SK-N-MC (cell line): Measurements from ENCODE around the gene ADK.

Experiments used
- DNase-seq: peaks from one replicate; pipeline ENCODE4 v3.0.0-alpha.2; 2011; ENCODE audit warnings: low read depth, low spot score
- H3K27ac ChIP-seq: fragments of 200-600 bp; sonication (generic); 2 replicates; pipeline ENCODE4 v1.5.1; 2016; ENCODE audit warnings: mixed run types
- H3K36me3 ChIP-seq: fragments of 200-600 bp; sonication (generic); 2 replicates; pipeline ENCODE4 v1.6.1; 2017; ENCODE audit warnings: antibody characterized with exemption, low read length, mixed read lengths; ENCODE audit not compliant: insufficient read depth
- H3K4me3 ChIP-seq: fragments of 200-600 bp; sonication (generic); 2 replicates; pipeline ENCODE4 v1.5.1; 2016
- H3K9ac ChIP-seq: fragments of 200-600 bp; sonication (generic); 2 replicates; pipeline ENCODE4 v1.8.0; 2017; ENCODE audit warnings: mixed run types, mixed read lengths; ENCODE audit not compliant: insufficient read length
- H3K9me3 ChIP-seq: fragments of 200-600 bp; sonication (generic); 2 replicates; pipeline ENCODE4 v1.6.1; 2017; ENCODE audit warnings: low read depth, mild to moderate bottlenecking, antibody characterized with exemption, low read length, moderate library complexity, mixed read lengths
- EZH2 ChIP-seq: fragments of 200-600 bp; sonication (generic); IDR thresholded peaks from one replicate; pipeline ENCODE4 v1.6.1; 2017; ENCODE audit warnings: antibody characterized with exemption
- FOXP2 ChIP-seq: optimal IDR thresholded peaks from 2 replicates; pipeline ENCODE3; 2011; ENCODE audit warnings: mild to moderate bottlenecking, moderate library complexity; ENCODE audit not compliant: insufficient read depth; ENCODE audit errors: extremely low read length, control extremely low read depth
- POLR2AphosphoS5 ChIP-seq: IDR thresholded peaks from 2 replicates; pipeline ENCODE4 v1.6.1; 2012; ENCODE audit warnings: mild to moderate bottlenecking, low read depth, low read length, borderline replicate concordance

Gene ADK

GRCh38 chr10:74690393-74690792, 539.4 kb downstream of the ADK start:
- H3K36me3 ChIP-seq = no peaks in the 10 kb centered on the region
- DNase-seq = no peak
- TF ChIP-seq EZH2 (no peak), POLR2AphosphoS5 (no peak), FOXP2 (no peak)
- H3K9ac ChIP-seq = no peak overlapping the region
- H3K9me3 ChIP-seq = no peaks in the 10 kb centered on the region
- no peak overlapping the region for H3K27ac ChIP-seq
- H3K4me3 ChIP-seq = no peak overlapping the region

GRCh38 chr10:74691164-74691563, 540.1 kb downstream of the ADK start:
- TF ChIP-seq POLR2AphosphoS5 = no peak
- no peak for TF ChIP-seq EZH2
- TF ChIP-seq FOXP2 = no peak
- no peaks in the 10 kb centered on the region for H3K36me3 ChIP-seq
- no peak for DNase-seq

GRCh38 chr10:74704629-74705357, 553.8 kb downstream of the ADK start:
- Histone ChIP-seq H3K36me3 (no peaks in the 10 kb centered on the region), H3K9ac (no peak overlapping the region), H3K27ac (no peak overlapping the region), H3K9me3 (no peaks in the 10 kb centered on the region), H3K4me3 (no peak overlapping the region)
- DNase-seq = no peak
- TF ChIP-seq FOXP2 (no peak), POLR2AphosphoS5 (no peak), EZH2 (no peak)

More at GRCh38 chr10:74691164-74691563, 540.1 kb downstream of the ADK start:
- Histone ChIP-seq H3K9ac (no peak overlapping the region), H3K27ac (no peak overlapping the region), H3K9me3 (no peaks in the 10 kb centered on the region), H3K4me3 (no peak overlapping the region)

GRCh38 chr10:74705358-74705980, 554.4 kb downstream of the ADK start:
- Histone ChIP-seq H3K27ac (no peak overlapping the region), H3K4me3 (no peak overlapping the region), H3K9ac (no peak overlapping the region), H3K9me3 (no peaks in the 10 kb centered on the region), H3K36me3 (no peaks in the 10 kb centered on the region)
- TF ChIP-seq EZH2 (no peak), FOXP2 (no peak), POLR2AphosphoS5 (no peak)
- no peak for DNase-seq

GRCh38 chr10:74706966-74707365, 555.9 kb downstream of the ADK start:
- Histone ChIP-seq H3K4me3 (no peak overlapping the region), H3K27ac (no peak overlapping the region), H3K9me3 (no peaks in the 10 kb centered on the region), H3K36me3 (no peaks in the 10 kb centered on the region), H3K9ac (no peak overlapping the region)
- DNase-seq = no peak
- TF ChIP-seq POLR2AphosphoS5 (no peak), EZH2 (no peak)

- DNase-seq = no peak
- Histone ChIP-seq H3K9me3 (no peaks in the 10 kb centered on the region), H3K27ac (no peak overlapping the region), H3K9ac (no peak overlapping the region), H3K4me3 (no peak overlapping the region), H3K36me3 (no peaks in the 10 kb centered on the region)
- TF ChIP-seq FOXP2 (no peak), POLR2AphosphoS5 (no peak)
Observed at GRCh38 chr10:74708246-74708645, 557.2 kb downstream of the ADK start.

GRCh38 chr10:74718208-74718607, 567.2 kb downstream of the ADK start:
- no peak overlapping the region for H3K9ac ChIP-seq
- DNase-seq = no peak
- H3K27ac ChIP-seq = no peak overlapping the region
- H3K4me3 ChIP-seq = no peak overlapping the region
- H3K9me3 ChIP-seq = no peaks in the 10 kb centered on the region
- TF ChIP-seq FOXP2 (no peak), POLR2AphosphoS5 (no peak), EZH2 (no peak)
- H3K36me3 ChIP-seq = no peaks in the 10 kb centered on the region

- Histone ChIP-seq H3K27ac (no peak overlapping the region), H3K36me3 (no peaks in the 10 kb centered on the region), H3K4me3 (no peak overlapping the region), H3K9ac (no peak overlapping the region), H3K9me3 (no peaks in the 10 kb centered on the region)
- no peak for DNase-seq
- TF ChIP-seq POLR2AphosphoS5 = no peak
Observed at GRCh38 chr10:74728225-74728624, 577.2 kb downstream of the ADK start.

GRCh38 chr10:74730246-74730645, 579.2 kb downstream of the ADK start:
- no peaks in the 10 kb centered on the region for H3K9me3 ChIP-seq
- no peaks in the 10 kb centered on the region for H3K36me3 ChIP-seq
- no peak for DNase-seq
- no peak overlapping the region for H3K9ac ChIP-seq
- TF ChIP-seq POLR2AphosphoS5 = no peak
- TF ChIP-seq EZH2 = no peak
- TF ChIP-seq FOXP2 = no peak
- H3K27ac ChIP-seq = no peak overlapping the region
- no peak overlapping the region for H3K4me3 ChIP-seq

GRCh38 chr10:74733612-74734011, 582.6 kb downstream of the ADK start:
- no peaks in the 10 kb centered on the region for H3K36me3 ChIP-seq
- TF ChIP-seq FOXP2 (no peak), POLR2AphosphoS5 (no peak)
- H3K9me3 ChIP-seq = no peaks in the 10 kb centered on the region
- DNase-seq = no peak
- H3K9ac ChIP-seq = no peak overlapping the region
- H3K27ac ChIP-seq = no peak overlapping the region
- H3K4me3 ChIP-seq = no peak overlapping the region
